ENCODE data around the gene UNC5B. TPM values are rescaled to one million over a fixed set of nuclear protein-coding genes. Genes with fewer than 3 reads are reported as not detected.

Gene UNC5B
- total and polyA plus RNA-seq, 2 experiments from 2014 or later, result 2.7 to 6.5 TPM

DNA sequence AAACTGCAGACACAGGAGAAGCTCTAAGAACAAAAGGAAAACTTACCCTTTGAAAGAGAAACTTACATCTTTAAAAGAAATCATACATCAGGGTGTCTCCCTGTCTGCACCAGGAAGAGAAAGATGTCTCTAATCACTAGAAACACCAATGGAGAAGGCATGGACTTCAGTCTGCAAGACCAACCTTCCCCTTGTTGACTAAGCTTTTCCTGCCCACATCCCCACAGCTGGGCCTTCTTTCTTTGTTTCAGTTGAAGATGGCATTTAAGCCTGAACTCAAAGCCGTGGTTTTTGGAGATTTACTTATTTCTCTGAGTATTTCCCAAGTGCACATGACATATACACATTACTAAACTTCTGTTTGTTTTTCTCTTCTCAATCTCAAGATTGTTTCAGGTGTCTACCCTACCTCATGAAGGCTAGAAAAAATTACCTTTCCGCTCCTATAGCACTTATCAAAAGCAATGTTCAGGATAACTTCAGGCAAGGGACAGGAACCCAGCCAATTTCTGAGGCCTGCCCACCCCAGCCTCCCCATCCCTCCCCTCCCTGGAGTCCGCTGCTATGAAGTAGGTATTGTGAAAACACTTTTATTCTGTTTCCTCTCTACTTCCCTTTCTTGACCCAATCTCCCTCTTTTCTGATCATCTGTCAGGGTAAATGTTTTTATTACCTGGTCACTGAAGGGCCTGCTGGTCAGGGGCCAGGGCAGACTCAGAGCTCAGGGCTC lies 103.9 kb downstream of the UNC5B start:
- no peaks in the 10 kb centered on the region for H3K36me3 ChIP-seq (ENCODE audit: low read depth)
- 72 to 77% methylated on average over 3 of the region's 3 CpGs for WGBS, 2 experiments (ENCODE audit: low coverage in 1 of 2, low lambda C conversion rate in 2 of 2, missing lambda C conversion rate in 2 of 2)

DNA sequence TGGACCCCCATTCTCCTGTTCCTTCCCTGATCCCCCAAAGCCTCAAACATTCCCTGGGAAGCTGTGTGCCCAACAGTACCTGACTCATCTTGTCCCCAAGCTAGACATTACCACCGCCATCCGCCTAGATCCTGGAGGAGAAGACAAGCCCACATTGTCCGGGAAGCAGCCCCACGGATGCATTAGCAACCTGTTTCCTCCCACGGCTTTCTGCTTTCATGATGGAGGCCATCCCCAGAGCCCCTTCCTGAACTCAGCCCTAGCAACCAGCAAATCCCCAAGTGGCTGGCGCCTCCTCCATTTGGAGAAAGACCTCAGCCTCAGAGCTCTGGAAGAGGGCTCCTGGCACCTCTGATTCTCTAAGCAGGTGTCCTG lies 104.4 kb downstream of the UNC5B start:
- H3K9me2 ChIP-seq (ENCODE audit: insufficient read depth), result no peaks in the 10 kb centered on the region
- H3K27ac ChIP-seq, result no peak overlapping the region
- 78 to 85% methylated on average over 6 of the region's 6 CpGs for WGBS, 2 experiments (ENCODE audit: low coverage in 1 of 2, low lambda C conversion rate in 2 of 2, missing lambda C conversion rate in 2 of 2)
- no peaks in the 10 kb centered on the region for H3K27me3 ChIP-seq (replicated peaks; ENCODE audit: insufficient read depth)
- H3K9me3 ChIP-seq (ENCODE audit: low read depth), result no peaks in the 10 kb centered on the region
- H3K4me3 ChIP-seq, result no peak overlapping the region
- no peaks in the 10 kb centered on the region for H3K79me2 ChIP-seq (ENCODE audit: insufficient read depth)
- TF ChIP-seq EZH2 (IDR thresholded peaks at IDR 0.05; ENCODE audit: insufficient read depth, poor library complexity, severe bottlenecking) (no peak), EZH2phosphoT487 (IDR thresholded peaks at IDR 0.05; ENCODE audit: insufficient read depth, low read depth) (no peak)
- no peak for DNase-seq
- no peaks in the 10 kb centered on the region for H4K20me1 ChIP-seq (ENCODE audit: insufficient read depth)
- no peak overlapping the region for H2AFZ ChIP-seq
- in situ Hi-C loops (cut with MboI), result no loop called here
- H3K4me1 ChIP-seq (ENCODE audit: insufficient read depth), result peaks cover 11% of the 10 kb centered on the region
- no peaks in the 10 kb centered on the region for H3F3A ChIP-seq (ENCODE audit: insufficient read depth)
- no peak overlapping the region for H3K9ac ChIP-seq
- H3K36me3 ChIP-seq (ENCODE audit: low read depth), result no peaks in the 10 kb centered on the region
- H3K4me2 ChIP-seq (ENCODE audit: unreplicated experiment), result no peak overlapping the region

More for the DNA sequence above, 103.9 kb downstream of the UNC5B start:
- no peak overlapping the region for H3K4me3 ChIP-seq
- no peaks in the 10 kb centered on the region for H3K9me3 ChIP-seq (ENCODE audit: low read depth)
- H3K27ac ChIP-seq, result no peak overlapping the region
- no peaks in the 10 kb centered on the region for H3K27me3 ChIP-seq (replicated peaks; ENCODE audit: insufficient read depth)
- H3K4me2 ChIP-seq (ENCODE audit: unreplicated experiment), result no peak overlapping the region
- H3K9ac ChIP-seq, result no peak overlapping the region
- no peaks in the 10 kb centered on the region for H3K79me2 ChIP-seq (ENCODE audit: insufficient read depth)
- no peaks in the 10 kb centered on the region for H4K20me1 ChIP-seq (ENCODE audit: insufficient read depth)
- no peaks in the 10 kb centered on the region for H3K9me2 ChIP-seq (ENCODE audit: insufficient read depth)
- no peaks in the 10 kb centered on the region for H3F3A ChIP-seq (ENCODE audit: insufficient read depth)
- no peak overlapping the region for H2AFZ ChIP-seq
- in situ Hi-C loops (cut with MboI), result no loop called here
- TF ChIP-seq EZH2phosphoT487 (IDR thresholded peaks at IDR 0.05; ENCODE audit: insufficient read depth, low read depth), result no peak
- TF ChIP-seq EZH2 (IDR thresholded peaks at IDR 0.05; ENCODE audit: insufficient read depth, poor library complexity, severe bottlenecking), result no peak
- peak; percentile 13 for DNase-seq
- peaks cover 11% of the 10 kb centered on the region for H3K4me1 ChIP-seq (ENCODE audit: insufficient read depth)

DNA sequence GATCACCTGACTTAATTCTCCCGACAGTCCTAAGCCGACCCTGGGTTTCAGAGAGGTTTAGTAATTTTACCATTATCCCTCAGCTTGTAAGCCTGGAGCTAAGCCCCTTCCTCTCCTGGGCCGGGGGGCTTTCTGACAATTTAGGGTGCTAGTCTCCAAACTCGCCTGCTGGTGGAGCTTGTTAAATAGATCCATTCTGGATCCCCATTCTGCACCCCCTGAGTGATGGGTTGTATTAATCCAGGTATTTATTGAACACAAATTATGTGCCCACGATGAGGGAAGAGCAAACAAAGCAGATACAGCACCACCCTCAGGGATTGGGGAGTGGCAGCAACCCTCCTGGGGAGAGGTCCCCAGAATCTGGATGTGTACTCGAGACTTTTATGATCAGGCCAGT lies 105.4 kb downstream of the UNC5B start:
- Histone ChIP-seq H4K20me1 (ENCODE audit: insufficient read depth) (no peaks in the 10 kb centered on the region), H3K79me2 (ENCODE audit: insufficient read depth) (no peaks in the 10 kb centered on the region), H3K9me2 (ENCODE audit: insufficient read depth) (no peaks in the 10 kb centered on the region), H3K27me3 (replicated peaks; ENCODE audit: insufficient read depth) (no peaks in the 10 kb centered on the region), H3K4me1 (ENCODE audit: insufficient read depth) (peaks cover 11% of the 10 kb centered on the region), H3K36me3 (ENCODE audit: low read depth) (no peaks in the 10 kb centered on the region), H2AFZ (no peak overlapping the region), H3K4me2 (ENCODE audit: unreplicated experiment) (no peak overlapping the region), H3K4me3 (no peak overlapping the region), H3F3A (ENCODE audit: insufficient read depth) (no peaks in the 10 kb centered on the region), H3K27ac (no peak overlapping the region), H3K9ac (no peak overlapping the region), H3K9me3 (ENCODE audit: low read depth) (no peaks in the 10 kb centered on the region)
- WGBS, 2 experiments (ENCODE audit: low coverage in 1 of 2, low lambda C conversion rate in 2 of 2, missing lambda C conversion rate in 2 of 2), result 64 to 65% methylated on average over 6 of the region's 6 CpGs
- TF ChIP-seq EZH2 (IDR thresholded peaks at IDR 0.05; ENCODE audit: insufficient read depth, poor library complexity, severe bottlenecking), result no peak
- no peak for TF ChIP-seq EZH2phosphoT487 (IDR thresholded peaks at IDR 0.05; ENCODE audit: insufficient read depth, low read depth)
- in situ Hi-C loops (cut with MboI), result no loop called here
- no peak for DNase-seq

- peaks cover under 1% of the 10 kb centered on the region; the same call in 1 of the 2 replicates for H3K4me1 ChIP-seq (ENCODE audit: insufficient read depth)
- peak; percentile 92 for DNase-seq
- TF ChIP-seq EZH2phosphoT487 (IDR thresholded peaks at IDR 0.05; ENCODE audit: insufficient read depth, low read depth) (no peak), EZH2 (IDR thresholded peaks at IDR 0.05; ENCODE audit: insufficient read depth, poor library complexity, severe bottlenecking) (no peak)
- H3K4me3 ChIP-seq, result peak within 1 kb of the TSS; percentile 95
- no peaks in the 10 kb centered on the region for H3F3A ChIP-seq (ENCODE audit: insufficient read depth)
- no peaks in the 10 kb centered on the region for H3K9me3 ChIP-seq (ENCODE audit: low read depth)
- no peak within 1 kb of the TSS for H3K27ac ChIP-seq
- H3K9ac ChIP-seq, result peak within 1 kb of the TSS; percentile 85
- no peaks in the 10 kb centered on the region for H3K9me2 ChIP-seq (ENCODE audit: insufficient read depth)
- H3K27me3 ChIP-seq (replicated peaks; ENCODE audit: insufficient read depth), result no peaks in the 10 kb centered on the region
- H2AFZ ChIP-seq, result peak within 1 kb of the TSS; percentile 97
- in situ Hi-C loops (cut with MboI), result no loop called here
- H3K79me2 ChIP-seq (ENCODE audit: insufficient read depth), result no peaks in the 10 kb centered on the region
- 1 to 3% methylated on average over 31 to 55 of the region's 62 CpGs for WGBS, 2 experiments (ENCODE audit: low coverage in 1 of 2, low lambda C conversion rate in 2 of 2, missing lambda C conversion rate in 2 of 2)
- H3K4me2 ChIP-seq (ENCODE audit: unreplicated experiment), result peak within 1 kb of the TSS; percentile 93
- H3K36me3 ChIP-seq (ENCODE audit: low read depth), result no peaks in the 10 kb centered on the region
- H4K20me1 ChIP-seq (ENCODE audit: insufficient read depth), result no peaks in the 10 kb centered on the region
These were observed 106.9 kb downstream of the UNC5B start, which contains the start of gene SLC29A3 for GRCh38 chr10:71319042-71319799. Gene SLC29A3, plus strand, starts transcription at chr10:71319259. Its CDS starts 51 bp downstream, at chr10:71319310.
